WTC11 (cell line): Measurements from ENCODE around the gene ZCCHC8. TPM values are rescaled to one million over a fixed set of nuclear protein-coding genes. Genes with fewer than 3 reads are reported as not detected.
"Not testable (repeated sequence)": the region's sequence is repeated elsewhere in the genome, so short reads cannot be mapped to it uniquely, and the experiment has no call there.

ENCODE experiments used
- ATAC-seq: fragments of 200-7000 bp; cut with Tn5 transposase; 2 replicates; pipeline ENCODE4 v1.10.0; 2021; ENCODE audit warnings: mild to moderate bottlenecking, moderate library complexity
- CTCF ChIA-PET: fragments of 300-600 bp; sonication (Branson Sonifier 250); formaldehyde crosslinking; loops from one replicate; lab custom pipeline; 2021; ENCODE audit warnings: antibody characterized with exemption; lab: Charles Lee
- POLR2A ChIA-PET: fragments of 350-600 bp; sonication (Branson Sonifier 250); formaldehyde crosslinking; loops from one replicate; lab custom pipeline; 2021; ENCODE audit warnings: antibody characterized with exemption; lab: Charles Lee
- DNase-seq: peaks from one replicate; pipeline ENCODE4 v3.0.0; 2021; ENCODE audit warnings: low spot score
- H3K27ac Mint-ChIP-seq: 2 replicates; pipeline ENCODE4 v1.8.0; 2021; ENCODE audit warnings: mixed read lengths
- H3K27me3 Mint-ChIP-seq: 2 replicates; pipeline ENCODE4 v1.8.0; 2021; ENCODE audit warnings: low read depth, mild to moderate bottlenecking, moderate library complexity, mixed read lengths
- H3K36me3 Mint-ChIP-seq: 2 replicates; pipeline ENCODE4 v1.8.0; 2021; ENCODE audit warnings: mixed read lengths
- H3K4me1 Mint-ChIP-seq: 2 replicates; pipeline ENCODE4 v1.8.0; 2022; ENCODE audit warnings: mixed read lengths
- H3K4me3 Mint-ChIP-seq: 2 replicates; pipeline ENCODE4 v1.8.0; 2021; ENCODE audit warnings: mild to moderate bottlenecking, moderate library complexity, mixed read lengths
- H3K9me3 Mint-ChIP-seq: 2 replicates; pipeline ENCODE4 v1.8.0; 2021; ENCODE audit warnings: mixed read lengths
- CTCF ChIP-seq: fragments of 200-600 bp; IDR thresholded peaks from 2 replicates; pipeline ENCODE4 v1.8.0; 2022; ENCODE audit warnings: antibody characterized with exemption
- FOXJ3 ChIP-seq: sonication (generic); formaldehyde crosslinking; IDR thresholded peaks from 2 replicates; pipeline ENCODE4 v1.9.0; 2021; ENCODE audit warnings: missing genetic modification reagents, mild to moderate bottlenecking, borderline replicate concordance
- FOXP4 ChIP-seq: sonication (generic); formaldehyde crosslinking; IDR thresholded peaks from 2 replicates; pipeline ENCODE4 v1.8.0; 2022; ENCODE audit warnings: mild to moderate bottlenecking, missing genetic modification reagents
- GRHL2 ChIP-seq: fragments of 250-450 bp; sonication (Bioruptor Pico); IDR thresholded peaks from 2 replicates; pipeline ENCODE4 v1.8.0; 2022; ENCODE audit warnings: mild to moderate bottlenecking, moderate library complexity; ENCODE audit not compliant: insufficient replicate concordance, severe bottlenecking
- KAT7 ChIP-seq: sonication (generic); formaldehyde crosslinking; IDR thresholded peaks from 2 replicates; pipeline ENCODE4 v1.8.1; 2023; ENCODE audit warnings: missing genetic modification reagents, mild to moderate bottlenecking, borderline replicate concordance
- NR2C2 ChIP-seq: sonication (generic); formaldehyde crosslinking; IDR thresholded peaks from 2 replicates; pipeline ENCODE4 v1.8.0; 2022; ENCODE audit warnings: mild to moderate bottlenecking, missing genetic modification reagents
- PRRX2 ChIP-seq: fragments of 250-450 bp; sonication (Bioruptor Pico); IDR thresholded peaks from 2 replicates; pipeline ENCODE4 v1.8.0; 2021; ENCODE audit warnings: mild to moderate bottlenecking
- USF1 ChIP-seq: sonication (generic); formaldehyde crosslinking; IDR thresholded peaks from 2 replicates; pipeline ENCODE4 v1.8.0; 2022; ENCODE audit warnings: mild to moderate bottlenecking, missing genetic modification reagents
- ZBTB21 ChIP-seq: sonication (generic); formaldehyde crosslinking; IDR thresholded peaks from 2 replicates; pipeline ENCODE4 v1.8.1; 2023; ENCODE audit warnings: mild to moderate bottlenecking, missing genetic modification reagents, borderline replicate concordance
- ZNF138 ChIP-seq: sonication (generic); formaldehyde crosslinking; conservative IDR thresholded peaks from 2 replicates; pipeline ENCODE4 v1.8.1; 2022; ENCODE audit warnings: mild to moderate bottlenecking, moderate library complexity, missing genetic modification reagents
- ZNF232 ChIP-seq: sonication (generic); formaldehyde crosslinking; IDR thresholded peaks from 2 replicates; pipeline ENCODE4 v1.8.0; 2022; ENCODE audit warnings: mild to moderate bottlenecking, missing genetic modification reagents
- ZNF281 ChIP-seq: sonication (generic); formaldehyde crosslinking; IDR thresholded peaks from 2 replicates; pipeline ENCODE4 v1.8.0; 2023; ENCODE audit warnings: mild to moderate bottlenecking, missing genetic modification reagents
- ZNF317 ChIP-seq: sonication (generic); formaldehyde crosslinking; IDR thresholded peaks from 2 replicates; pipeline ENCODE4 v1.8.1; 2023; ENCODE audit warnings: low read depth, mild to moderate bottlenecking, moderate library complexity, missing genetic modification reagents, borderline replicate concordance
- total RNA-seq: library from RNA; stranded (reverse); gene quantifications from 3 replicates; pipeline ENCODE4 v1.2.3, GENCODE V29; 2021

The ZCCHC8 gene
- total RNA-seq, 1 experiment from 2014 or later: 28.4 TPM

- no peak for ATAC-seq
- Mint-ChIP-seq H3K4me1 (no peaks in the 10 kb centered on the region), H3K36me3 (peaks cover 51% of the 10 kb centered on the region), H3K9me3 (no peaks in the 10 kb centered on the region), H3K4me3 (no peak overlapping the region)
- TF ChIP-seq ZNF317 (no peak), NR2C2 (no peak), ZNF232 (CRISPR knock-in tag) (no peak), GRHL2 (CRISPR knock-in tag) (no peak), USF1 (CRISPR knock-in tag) (no peak), FOXJ3 (CRISPR knock-in tag) (no peak), KAT7 (CRISPR knock-in tag) (no peak), PRRX2 (CRISPR knock-in tag) (no peak), ZNF138 (CRISPR knock-in tag) (no peak), FOXP4 (CRISPR knock-in tag) (no peak), ZNF281 (CRISPR knock-in tag) (no peak)
- TF ChIP-seq, all 79 proteins: peak for 0
- POLR2A ChIA-PET: interaction anchor here (2.1 kb wide), 1 partner anchor 74 kb away, joined by 9 read pairs; no protein-coding TSS in a partner anchor
- DNase-seq: no peak
- CTCF ChIA-PET: interaction anchor here (0.5 to 5.2 kb wide), 3 partner anchors 11 to 301 kb away, joined by 3 to 126 read pairs (median 3); no protein-coding TSS in a partner anchor
- Mint-ChIP-seq H3K27ac (peak overlapping the region; percentile 56; the same call in 1 of the 2 replicates), H3K27me3 (no peaks in the 10 kb centered on the region)
Measured at GRCh38 chr12:122473543-122474323, 27.0 kb downstream of the ZCCHC8 start.

- Mint-ChIP-seq H3K27ac (peak overlapping the region; percentile 28; the same call in 1 of the 2 replicates), H3K27me3 (no peaks in the 10 kb centered on the region), H3K36me3 (peaks cover 34% of the 10 kb centered on the region), H3K4me3 (no peak overlapping the region), H3K4me1 (no peaks in the 10 kb centered on the region), H3K9me3 (peaks cover 3% of the 10 kb centered on the region; the same call in 1 of the 2 replicates)
- DNase-seq: no peak
- TF ChIP-seq ZBTB21 (CRISPR knock-in tag): no peak
- TF ChIP-seq CTCF: peak; percentile 46
- no peak for ATAC-seq
- ChIA-PET CTCF (interaction anchor here (0.6 to 5.2 kb wide), 21 partner anchors 9 to 562 kb away, joined by 3 to 126 read pairs (median 4); partner anchors contain the start of gene ZCCHC8), POLR2A (interaction anchor here (0.6 to 2.1 kb wide), 5 partner anchors 29 to 1811 kb away, joined by 3 to 9 read pairs (median 4); partner anchors contain the start of gene ZCCHC8)
Measured at GRCh38 chr12:122471324-122472226, 29.2 kb downstream of the ZCCHC8 start.

- H3K9me3 Mint-ChIP-seq, H3K4me1 Mint-ChIP-seq, DNase-seq, H3K4me3 Mint-ChIP-seq, H3K27ac Mint-ChIP-seq, ATAC-seq, H3K27me3 Mint-ChIP-seq: not testable (repeated sequence)
- ChIA-PET CTCF (interaction anchor here (0.9 to 5.2 kb wide), 6 partner anchors 9 to 135 kb away, joined by 3 to 126 read pairs (median 6); partner anchors contain the start of gene ZCCHC8), POLR2A (interaction anchor here (0.6 kb wide), 3 partner anchors 15 to 1812 kb away, joined by 3 read pairs; no protein-coding TSS in a partner anchor)
- H3K36me3 Mint-ChIP-seq: peaks cover 24% of the 10 kb centered on the region
Measured at GRCh38 chr12:122470576-122470975, 30.2 kb downstream of the ZCCHC8 start.

- CTCF ChIA-PET: interaction anchor here (0.6 to 5.2 kb wide), 3 partner anchors 16 to 332 kb away, joined by 3 to 126 read pairs (median 3); no protein-coding TSS in a partner anchor
- peaks cover 19% of the 10 kb centered on the region for H3K36me3 Mint-ChIP-seq
- POLR2A ChIA-PET, H3K27me3 Mint-ChIP-seq, ATAC-seq, H3K4me1 Mint-ChIP-seq, H3K9me3 Mint-ChIP-seq, H3K27ac Mint-ChIP-seq, H3K4me3 Mint-ChIP-seq, DNase-seq: not testable (repeated sequence)
Measured at GRCh38 chr12:122469856-122470255, 30.9 kb downstream of the ZCCHC8 start.
